Neural cell (in vitro differentiated cells): ENCODE measurements around the gene PAK1. TPM values are rescaled to one million over a fixed set of nuclear protein-coding genes. Genes with fewer than 3 reads are reported as not detected.

Experiments
- H2AFZ ChIP-seq: fragments of 200-600, 300-800 bp; sonication (generic), shearing (Covaris generic); 2 replicates; pipeline ENCODE4 v1.6.0; 2014; ENCODE audit warnings: low read depth, mild to moderate bottlenecking, antibody characterized with exemption, low read length, moderate library complexity
- H3F3A ChIP-seq: fragments of 200-600 bp; shearing (Covaris generic); 2 replicates; pipeline ENCODE4 v1.6.1; 2016; ENCODE audit warnings: mild to moderate bottlenecking, moderate library complexity, mixed read lengths, antibody characterized with exemption, low read length; ENCODE audit not compliant: insufficient read depth, poor library complexity, severe bottlenecking
- H3K27ac ChIP-seq: fragments of 200-600, 300-800 bp; sonication (generic), shearing (Covaris generic); 2 replicates; pipeline ENCODE4 v1.5.1; 2014; ENCODE audit warnings: mild to moderate bottlenecking, low read length, moderate library complexity
- H3K27me3 ChIP-seq: fragments of 300-800, 200-600 bp; sonication (generic), shearing (Covaris generic); 2 replicates; pipeline ENCODE4 v1.6.0; 2014; ENCODE audit warnings: mild to moderate bottlenecking, low read depth, low read length, moderate library complexity; ENCODE audit not compliant: insufficient read depth
- H3K36me3 ChIP-seq: fragments of 300-800, 200-600 bp; sonication (generic), shearing (Covaris generic); 2 replicates; pipeline ENCODE4 v1.5.1; 2014; ENCODE audit warnings: mild to moderate bottlenecking, antibody characterized with exemption, low read length, moderate library complexity; ENCODE audit not compliant: insufficient read depth
- H3K4me2 ChIP-seq: fragments of 300-800, 200-600 bp; sonication (generic), shearing (Covaris generic); 2 replicates; pipeline ENCODE4 v1.6.0; 2014; ENCODE audit warnings: mild to moderate bottlenecking, low read length
- H3K4me3 ChIP-seq: fragments of 300-800, 200-600 bp; sonication (generic), shearing (Covaris generic); 2 replicates; pipeline ENCODE4 v1.5.1; 2014; ENCODE audit warnings: mild to moderate bottlenecking, low read length, moderate library complexity
- H3K79me2 ChIP-seq: fragments of 200-600 bp; shearing (Covaris generic); replicated peaks from 2 replicates; pipeline ENCODE4 v1.6.0; 2014; ENCODE audit warnings: mild to moderate bottlenecking, low read length, moderate library complexity; ENCODE audit not compliant: insufficient read depth
- H3K9ac ChIP-seq: fragments of 300-800, 200-600 bp; sonication (generic), shearing (Covaris generic); 2 replicates; pipeline ENCODE4 v1.6.1; 2016; ENCODE audit warnings: mild to moderate bottlenecking, low read length, mixed read lengths
- H3K9me2 ChIP-seq: fragments of 200-600 bp; shearing (Covaris generic); 2 replicates; pipeline ENCODE4 v1.6.1; 2016; ENCODE audit warnings: mild to moderate bottlenecking, low read length, mixed read lengths; ENCODE audit not compliant: insufficient read depth
- H3K9me3 ChIP-seq: fragments of 200-600, 300-800 bp; sonication (generic), shearing (Covaris generic); 2 replicates; pipeline ENCODE4 v1.6.1; 2016; ENCODE audit warnings: mild to moderate bottlenecking, mixed run types, low read length, moderate library complexity, mixed read lengths
- H4K20me1 ChIP-seq: fragments of 200-600 bp; shearing (Covaris generic); 2 replicates; pipeline ENCODE4 v1.6.1; 2016; ENCODE audit warnings: mild to moderate bottlenecking, mixed run types; ENCODE audit not compliant: insufficient read depth
- CTCF ChIP-seq: fragments of 450-650 bp; IDR thresholded peaks from 2 replicates; pipeline ENCODE4 v1.5.1; 2014; ENCODE audit warnings: antibody characterized with exemption, mild to moderate bottlenecking, moderate library complexity; ENCODE audit not compliant: poor library complexity, severe bottlenecking
- EP300 ChIP-seq: fragments of 450-650 bp; conservative IDR thresholded peaks from 2 replicates; pipeline ENCODE4 v1.6.1; 2014; ENCODE audit warnings: antibody characterized with exemption, mild to moderate bottlenecking, moderate library complexity; ENCODE audit not compliant: poor library complexity, severe bottlenecking
- MXI1 ChIP-seq: fragments of 450-650 bp; conservative IDR thresholded peaks from 2 replicates; pipeline ENCODE4 v1.6.1; 2014; ENCODE audit warnings: antibody characterized with exemption, mild to moderate bottlenecking; ENCODE audit not compliant: poor library complexity, severe bottlenecking
- POLR2AphosphoS5 ChIP-seq: IDR thresholded peaks from 2 replicates; pipeline ENCODE4 v1.6.1; 2012
- RAD21 ChIP-seq: fragments of 450-650 bp; conservative IDR thresholded peaks from 2 replicates; pipeline ENCODE4 v1.6.1; 2014; ENCODE audit warnings: antibody characterized with exemption, mild to moderate bottlenecking, moderate library complexity
- REST ChIP-seq: IDR thresholded peaks from 2 replicates; pipeline ENCODE4 v1.6.1; 2012; ENCODE audit warnings: borderline replicate concordance
- SMC3 ChIP-seq: fragments of 450-650 bp; conservative IDR thresholded peaks from 2 replicates; pipeline ENCODE4 v1.6.1; 2014; ENCODE audit warnings: antibody characterized with exemption, mild to moderate bottlenecking, moderate library complexity; ENCODE audit not compliant: poor library complexity
- TAF1 ChIP-seq: IDR thresholded peaks from 2 replicates; pipeline ENCODE4 v1.6.1; 2012; ENCODE audit warnings: low read depth
- polyA plus RNA-seq: library from polyadenylated mRNA; depleted of rRNA; stranded (reverse); fragments of >200 nt; gene quantifications from 2 replicates; pipeline ENCODE4 v1.2.3, GENCODE V29; 2014

PAK1 gene
- polyA plus RNA-seq, 1 donor from 2014 or later: 65.2 TPM

- Histone ChIP-seq H3K9me2 (no peaks in the 10 kb centered on the region), H4K20me1 (no peaks in the 10 kb centered on the region), H3K9me3 (no peaks in the 10 kb centered on the region), H2AFZ (no peak overlapping the region), H3K36me3 (no peaks in the 10 kb centered on the region), H3K4me3 (no peak overlapping the region), H3K27ac (no peak overlapping the region), H3F3A (no peaks in the 10 kb centered on the region), H3K79me2 (no peaks in the 10 kb centered on the region), H3K4me2 (no peak overlapping the region), H3K27me3 (no peaks in the 10 kb centered on the region), H3K9ac (no peak overlapping the region)
- TF ChIP-seq POLR2AphosphoS5 (no peak), RAD21 (no peak)
These were observed 34.1 kb upstream of the PAK1 start for GRCh38 chr11:77508019-77508418.

GRCh38 chr11:77506857-77507256, 33.0 kb upstream of the PAK1 start:
- no peak for TF ChIP-seq MXI1
- no peak for TF ChIP-seq REST
- TF ChIP-seq CTCF: no peak
- TF ChIP-seq TAF1: no peak
- H3K4me2 ChIP-seq: no peak overlapping the region
- H3K4me3 ChIP-seq: no peak overlapping the region
- no peaks in the 10 kb centered on the region for H3K36me3 ChIP-seq
- no peaks in the 10 kb centered on the region for H4K20me1 ChIP-seq
- H3K9me3 ChIP-seq: no peaks in the 10 kb centered on the region
- H3K27me3 ChIP-seq: no peaks in the 10 kb centered on the region
- H3K9ac ChIP-seq: no peak overlapping the region
- no peak overlapping the region for H2AFZ ChIP-seq
- H3K79me2 ChIP-seq: no peaks in the 10 kb centered on the region
- H3K27ac ChIP-seq: no peak overlapping the region
- no peaks in the 10 kb centered on the region for H3F3A ChIP-seq
- H3K9me2 ChIP-seq: no peaks in the 10 kb centered on the region

GRCh38 chr11:77505956-77506355, 32.1 kb upstream of the PAK1 start:
- Histone ChIP-seq H3K36me3 (no peaks in the 10 kb centered on the region), H3K4me2 (no peak overlapping the region), H3K27me3 (no peaks in the 10 kb centered on the region), H3F3A (no peaks in the 10 kb centered on the region), H4K20me1 (no peaks in the 10 kb centered on the region), H3K9ac (no peak overlapping the region), H3K27ac (no peak overlapping the region), H3K4me3 (no peak overlapping the region), H3K9me2 (no peaks in the 10 kb centered on the region), H2AFZ (no peak overlapping the region), H3K79me2 (no peaks in the 10 kb centered on the region), H3K9me3 (no peaks in the 10 kb centered on the region)
- no peak for TF ChIP-seq SMC3
- TF ChIP-seq MXI1: no peak
- no peak for TF ChIP-seq TAF1
- no peak for TF ChIP-seq CTCF
- no peak for TF ChIP-seq EP300
- TF ChIP-seq REST: no peak
